Dermis blood vessel endothelial cell (primary cell): ENCODE data around the gene MRRF. TPM values are rescaled to one million over a fixed set of nuclear protein-coding genes. Genes with fewer than 3 reads are reported as not detected.

Source experiments
- DNase-seq: peaks from one replicate; pipeline ENCODE4 v3.0.0; 2010
- total RNA-seq: library from RNA; depleted of rRNA; stranded (reverse); fragments of >200 nt; gene quantifications from 2 replicates; pipeline ENCODE4 v1.2.3, GENCODE V29; 2014

Gene MRRF
- total RNA-seq, 1 donor from 2014 or later: 45.1 TPM

DNA sequence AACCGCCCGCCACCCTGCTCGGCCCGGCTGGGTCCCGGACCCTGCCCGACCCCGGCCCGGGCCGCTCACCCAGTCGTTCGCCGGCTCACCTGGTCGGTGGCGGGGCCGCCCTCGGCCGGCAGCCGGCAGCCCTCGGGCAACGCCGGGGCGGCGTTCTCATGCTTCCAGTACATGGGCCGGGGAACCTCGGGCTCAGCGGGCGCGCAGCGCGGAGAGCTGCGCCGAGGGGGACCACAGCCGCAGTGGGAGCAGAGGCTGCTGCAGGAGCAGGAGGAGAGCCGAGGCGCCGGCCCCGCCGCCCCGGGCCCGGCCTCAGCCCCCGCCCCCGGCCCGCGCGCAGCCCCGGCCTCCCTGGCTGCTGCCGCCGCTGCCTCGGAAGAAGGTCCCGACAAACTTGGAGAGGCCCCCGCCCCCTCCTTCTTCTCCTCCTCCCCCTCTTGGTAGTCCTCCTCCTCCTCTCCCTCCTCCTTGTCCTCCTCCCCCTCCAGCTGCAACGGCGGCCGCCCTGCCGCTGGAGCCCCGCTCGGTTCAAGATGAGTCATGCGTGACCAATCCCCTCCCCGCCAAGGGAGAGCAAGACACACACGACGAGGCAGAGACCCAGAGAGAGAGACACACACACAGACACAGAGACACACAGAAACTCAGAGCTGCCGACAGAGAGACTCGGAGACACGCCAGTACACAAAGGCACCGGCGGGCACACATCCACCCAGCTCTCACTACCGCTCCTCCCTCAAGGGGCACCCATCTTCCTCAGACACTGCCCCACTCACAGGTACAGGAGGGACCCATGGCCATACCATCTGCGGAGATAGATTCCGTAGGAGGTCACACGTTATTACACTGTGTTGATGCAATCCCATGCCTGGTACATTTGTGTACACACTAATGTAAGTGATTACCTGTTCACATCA is 35.9 kb upstream of the MRRF start, which contains the start of gene LHX6:
LHX6 (minus strand) TSS at position 390 of the 917 bp plus-strand sequence; CDS start at position 173, 217 bp downstream.
- DNase-seq: peak; percentile 76

DNA sequence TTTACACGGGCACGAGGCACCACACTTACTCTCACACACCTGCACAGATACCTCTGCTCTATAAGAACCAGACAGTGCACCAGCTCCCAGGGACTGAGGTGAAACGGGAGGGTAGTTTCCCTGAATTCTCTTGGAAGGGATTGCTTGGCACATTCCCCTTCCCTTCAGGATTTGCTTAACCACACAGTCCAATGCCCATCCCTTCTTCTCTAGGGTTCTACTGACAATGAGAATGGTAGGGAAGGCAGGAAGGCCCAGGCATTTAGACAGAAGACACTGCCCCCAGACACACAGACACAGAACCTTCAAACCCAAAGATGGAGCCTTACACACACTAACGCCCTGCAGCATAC is 35.2 kb upstream of the MRRF start:
- no peak for DNase-seq

DNA sequence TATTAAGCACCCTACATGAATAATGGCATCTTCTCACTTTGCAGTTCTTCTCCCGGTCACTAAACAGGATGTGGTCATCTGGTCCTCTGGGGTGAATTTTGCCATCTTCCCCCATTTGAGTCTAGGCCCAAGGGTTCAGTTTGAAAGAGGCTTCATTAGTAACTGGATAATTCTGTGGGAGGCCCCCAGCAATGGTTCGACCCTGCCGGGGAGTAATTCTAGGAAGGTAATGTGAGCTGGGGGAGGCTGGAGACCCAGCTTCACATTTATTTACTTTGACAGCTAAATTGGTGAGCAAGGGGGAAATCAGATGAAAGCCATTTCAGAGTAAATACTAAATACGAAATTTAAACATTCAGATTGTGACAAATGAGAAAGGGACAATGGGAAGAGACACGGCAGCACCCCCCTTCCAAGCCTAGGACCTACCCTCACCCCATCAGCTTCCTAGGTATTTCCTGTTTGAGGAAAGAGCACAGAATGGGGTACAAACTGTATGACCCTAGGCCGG is 31.8 kb upstream of the MRRF start:
- DNase-seq: no peak

DNA sequence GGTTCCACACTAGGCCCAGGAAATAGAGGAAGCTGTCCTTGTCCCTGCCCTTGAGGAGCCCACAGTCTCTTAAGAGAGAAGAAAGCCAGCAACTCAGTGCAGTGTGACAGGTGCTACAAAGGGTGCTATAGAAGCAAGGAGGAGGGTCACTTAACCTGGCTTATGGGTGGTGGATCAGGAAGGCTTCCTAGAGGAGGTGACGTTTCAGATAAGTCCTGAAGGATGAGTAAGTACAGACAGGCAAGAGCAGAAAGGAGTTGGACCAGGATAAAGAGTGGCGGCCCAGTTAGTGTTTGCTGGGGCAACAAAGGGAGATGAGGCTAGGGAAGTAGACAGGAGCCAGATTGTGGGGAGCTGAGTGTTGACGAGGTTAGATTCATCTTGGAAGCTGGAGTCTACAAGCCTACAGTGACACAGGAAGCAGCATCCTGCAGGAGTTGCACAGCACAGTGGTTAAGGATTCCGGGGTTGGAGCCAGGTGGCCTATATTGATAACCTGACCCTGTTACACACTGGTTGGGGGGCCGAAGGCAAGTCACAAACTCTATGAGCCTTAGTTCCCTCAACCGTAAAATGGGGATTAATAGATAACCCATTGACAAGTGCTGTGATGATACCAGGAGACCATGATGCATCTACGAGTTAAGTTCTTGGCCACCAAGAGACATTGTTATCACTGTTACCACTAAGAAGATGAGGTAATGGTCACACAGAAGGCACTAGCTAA is 30.5 kb upstream of the MRRF start:
- DNase-seq: no peak

DNA sequence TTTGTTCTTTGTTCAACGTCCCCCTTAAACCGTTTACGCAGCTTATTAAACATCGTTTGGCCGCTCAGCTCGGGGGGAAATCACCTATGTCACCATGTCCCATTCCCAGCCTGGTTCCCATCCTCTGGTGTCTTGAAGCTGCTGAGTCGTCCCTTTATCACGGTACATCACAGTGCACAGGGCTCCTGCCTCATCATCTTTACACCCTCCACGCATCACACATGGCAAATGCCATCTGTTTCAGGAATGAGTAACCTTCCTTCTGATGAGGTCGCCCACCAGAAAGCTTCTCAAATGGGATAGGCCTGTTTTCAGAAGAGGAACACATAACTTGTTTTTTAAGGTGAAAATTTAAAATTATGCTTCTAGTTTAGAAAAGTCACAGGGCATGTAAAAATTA is 28.0 kb upstream of the MRRF start:
- DNase-seq: no peak

DNA sequence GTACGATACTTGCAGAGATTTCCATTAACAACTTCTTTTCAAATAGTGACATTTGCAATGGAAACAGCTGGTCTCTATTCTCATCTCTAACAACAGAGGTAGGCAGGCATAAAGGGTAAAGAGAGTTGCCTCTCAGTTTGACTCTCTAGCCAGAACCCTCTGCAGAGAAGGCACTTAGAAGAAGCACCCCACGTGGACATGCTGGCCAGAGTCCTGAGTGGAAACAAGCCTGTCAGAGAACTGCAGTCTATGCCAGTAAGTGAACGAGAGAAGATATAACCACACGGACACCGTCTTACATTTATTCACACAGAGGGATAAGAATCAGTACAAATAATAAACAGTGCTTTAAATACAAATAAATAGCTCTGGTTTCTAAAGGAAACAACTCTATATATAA is 25.0 kb upstream of the MRRF start:
- no peak for DNase-seq

DNA sequence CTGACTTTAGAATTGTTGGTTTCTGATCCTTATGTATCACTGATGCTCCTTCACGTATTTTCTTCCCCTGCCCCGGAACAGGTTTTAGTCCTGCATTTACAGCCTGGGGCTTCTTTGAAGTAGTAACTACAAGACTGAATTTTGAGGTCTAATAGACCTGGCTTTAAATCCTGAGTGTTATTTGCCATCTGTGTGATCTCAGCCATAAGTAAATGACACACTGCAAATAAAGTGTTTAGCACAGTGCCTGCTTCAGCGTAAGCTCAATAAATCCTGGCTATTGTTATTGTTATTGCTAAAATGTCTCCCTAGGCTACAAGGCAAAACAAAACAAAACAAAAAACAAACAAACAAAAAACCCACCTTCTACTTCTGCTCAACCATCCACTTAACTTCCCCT is 20.3 kb upstream of the MRRF start:
- no peak for DNase-seq

DNA sequence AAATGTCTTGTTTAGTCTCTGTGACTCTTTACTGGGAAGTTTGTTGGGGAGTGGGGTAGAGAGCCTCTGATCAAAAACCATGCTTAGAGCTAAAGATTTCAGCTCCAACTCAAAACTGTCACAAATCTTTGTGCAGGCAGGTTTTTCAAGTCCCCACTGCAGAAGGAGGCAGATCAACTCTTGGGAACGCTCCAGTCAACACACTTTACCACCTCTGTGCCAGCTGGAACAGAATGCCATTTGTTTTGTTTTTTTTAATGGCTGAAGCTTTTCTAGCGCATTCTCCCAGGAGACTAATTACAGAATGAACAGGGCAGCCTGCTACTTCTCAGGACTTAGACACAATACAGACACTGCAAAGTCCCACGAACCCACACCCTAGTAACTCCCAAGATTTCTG is 18.0 kb upstream of the MRRF start:
- DNase-seq: no peak

DNA sequence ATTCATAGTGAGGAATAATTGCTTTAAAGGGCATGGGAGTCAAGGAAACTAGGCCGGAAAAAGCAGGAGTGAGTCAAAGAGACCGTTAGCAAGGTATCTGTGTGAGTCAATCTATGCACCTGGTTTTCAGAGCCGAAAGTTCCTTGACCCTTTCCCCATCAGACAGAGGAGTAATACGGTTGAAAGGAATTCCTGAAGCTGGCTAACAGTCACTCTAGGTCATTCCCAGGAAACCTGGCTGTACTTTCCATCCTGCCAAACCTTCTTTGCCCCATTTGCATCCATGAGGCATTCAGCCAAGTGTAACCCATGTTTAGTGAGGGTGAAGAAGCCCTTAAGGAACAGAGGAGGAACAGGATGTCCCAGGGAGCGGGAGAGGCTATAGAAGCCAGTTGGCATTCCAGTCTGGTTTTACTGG is 16.2 kb upstream of the MRRF start:
- peak; percentile 96 for DNase-seq

DNA sequence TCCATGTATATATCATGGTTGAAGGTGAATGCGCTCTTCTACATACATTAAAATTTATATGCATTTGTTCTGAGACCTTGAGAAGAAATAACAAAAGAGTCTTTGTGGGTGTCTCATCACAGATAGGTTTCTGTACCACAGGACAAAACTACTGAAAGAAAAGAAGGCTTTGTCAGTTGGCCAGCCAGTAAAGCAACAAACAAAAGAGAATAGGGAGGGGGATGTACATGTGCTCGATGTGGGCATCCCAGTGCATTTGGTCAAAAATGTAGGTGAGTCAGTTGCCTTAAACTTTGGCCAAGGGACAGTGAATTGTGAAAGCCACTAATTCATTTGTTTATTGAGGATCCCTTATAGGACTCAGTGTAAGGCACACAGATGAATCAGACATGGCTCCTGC is 13.3 kb upstream of the MRRF start:
- DNase-seq: no peak

DNA sequence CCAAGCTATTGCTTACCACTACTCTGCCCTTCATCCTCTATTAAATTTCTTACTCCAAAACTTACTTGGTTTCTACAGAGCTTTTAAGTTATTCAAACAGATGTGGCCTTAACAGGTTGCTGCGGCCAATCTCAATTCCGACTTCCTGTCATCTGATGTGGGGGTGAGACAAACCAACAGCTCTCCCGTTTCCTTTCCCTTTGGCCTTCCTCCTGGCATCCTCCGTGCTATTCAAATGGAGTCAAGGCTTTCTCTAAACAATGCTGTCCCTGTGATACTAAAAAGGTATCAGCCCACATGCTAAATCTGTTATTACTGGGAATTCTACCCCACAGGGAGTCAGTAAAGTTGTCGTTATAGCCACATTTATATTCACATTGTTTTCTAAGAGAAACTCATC is 11.9 kb upstream of the MRRF start:
- peak; percentile 85 for DNase-seq

DNA sequence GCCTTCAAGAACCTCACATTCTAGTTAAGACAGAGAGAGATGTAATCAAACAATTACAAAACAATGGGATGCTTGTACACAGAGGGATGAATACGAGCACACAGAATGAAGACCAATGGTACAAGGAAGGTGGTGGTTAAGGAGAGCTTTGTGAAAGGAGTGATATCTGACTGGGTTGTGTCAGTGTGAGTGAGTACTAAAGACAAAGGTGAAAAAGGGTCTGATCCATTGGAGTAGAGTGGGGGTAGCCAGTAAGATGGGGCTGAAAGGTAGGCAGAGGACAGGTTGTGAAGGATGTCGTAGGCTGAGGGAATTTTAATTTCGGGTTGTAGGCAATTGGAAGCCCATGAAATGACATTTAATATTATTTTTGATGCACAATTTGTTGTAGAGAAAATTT is 9.9 kb upstream of the MRRF start:
- DNase-seq: peak; percentile 20

DNA sequence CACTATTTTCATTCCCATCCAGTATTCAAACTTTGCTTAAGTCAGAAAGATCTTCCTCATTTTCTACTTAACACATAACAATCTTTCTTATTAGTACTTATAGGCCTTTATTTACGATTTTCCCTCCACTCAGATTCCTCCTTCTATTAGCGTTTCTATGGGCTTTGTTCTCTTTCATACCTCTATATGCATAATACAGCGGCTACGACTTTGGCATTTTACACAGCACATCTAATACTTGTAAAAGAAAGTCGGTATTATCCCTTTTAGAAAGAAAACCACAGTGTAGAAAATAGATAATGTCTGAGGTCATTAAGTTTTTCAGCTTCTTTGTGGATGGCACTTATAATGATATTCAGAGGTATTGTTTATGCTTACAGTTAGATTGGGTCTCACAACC is 8.5 kb upstream of the MRRF start:
- DNase-seq: no peak

DNA sequence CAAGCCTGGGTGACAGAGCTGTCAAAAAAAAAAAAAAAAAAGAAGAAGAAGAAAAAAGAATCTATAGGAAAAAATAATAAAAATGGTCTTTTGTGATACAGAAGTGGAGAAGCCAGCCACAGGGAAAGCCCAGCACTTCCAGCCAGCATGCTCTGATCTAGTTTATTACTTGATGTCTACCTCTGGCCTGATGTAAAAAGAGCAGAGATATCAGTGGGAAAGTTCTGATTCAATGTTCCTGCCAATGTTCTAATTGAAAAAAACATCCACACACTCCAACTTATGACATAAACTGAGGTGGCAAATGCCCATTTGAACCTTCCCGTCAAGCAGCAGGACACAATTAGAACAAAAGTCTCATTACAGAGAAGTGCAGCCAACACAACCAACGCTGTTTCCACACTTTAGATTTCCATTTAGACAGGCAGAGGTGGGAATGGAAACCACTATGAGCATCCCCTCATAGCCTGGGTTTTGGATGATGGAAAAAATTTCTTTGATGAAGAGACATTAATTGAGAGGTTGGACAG is 5.7 kb upstream of the MRRF start:
- DNase-seq: no peak

DNA sequence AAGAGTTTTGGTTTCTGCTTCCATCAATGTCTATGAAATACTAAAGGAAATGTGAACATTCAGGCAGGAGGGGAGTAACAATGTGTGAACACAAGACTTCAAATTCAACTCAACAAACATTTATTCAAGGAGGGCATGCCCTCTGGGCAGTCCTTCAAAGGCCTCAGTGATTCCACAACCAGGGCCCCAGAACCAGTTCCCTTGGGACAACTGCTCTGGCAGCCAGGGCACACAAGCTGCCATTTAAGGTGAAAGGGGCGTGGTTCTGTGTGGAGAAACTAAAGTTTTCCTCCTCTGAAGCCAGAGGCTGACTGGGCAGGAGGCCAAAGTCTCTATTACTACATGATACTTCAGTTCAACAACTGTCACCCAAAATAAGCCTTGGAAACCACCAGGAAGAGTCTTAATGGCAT is 3.2 kb upstream of the MRRF start:
- DNase-seq: peak; percentile 67

DNA sequence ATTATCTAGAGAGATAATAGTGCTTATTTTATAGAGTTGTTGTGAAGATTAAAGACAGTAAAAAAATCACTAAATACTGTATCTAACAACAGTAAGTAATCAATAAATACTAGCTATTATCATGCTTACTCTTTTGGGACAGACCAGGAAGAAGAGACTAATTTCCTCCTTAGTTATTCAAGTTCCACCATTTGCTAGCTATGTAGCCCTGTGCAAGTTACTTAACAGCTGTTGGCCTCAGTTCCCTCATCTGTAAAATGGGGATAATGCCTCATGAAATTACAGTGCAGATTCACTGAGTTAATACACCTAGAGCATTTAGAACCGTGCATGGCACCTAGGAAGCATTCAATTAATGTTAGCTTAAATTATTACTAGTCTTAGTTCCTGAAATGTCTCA is 2.6 kb upstream of the MRRF start:
- DNase-seq: no peak

DNA sequence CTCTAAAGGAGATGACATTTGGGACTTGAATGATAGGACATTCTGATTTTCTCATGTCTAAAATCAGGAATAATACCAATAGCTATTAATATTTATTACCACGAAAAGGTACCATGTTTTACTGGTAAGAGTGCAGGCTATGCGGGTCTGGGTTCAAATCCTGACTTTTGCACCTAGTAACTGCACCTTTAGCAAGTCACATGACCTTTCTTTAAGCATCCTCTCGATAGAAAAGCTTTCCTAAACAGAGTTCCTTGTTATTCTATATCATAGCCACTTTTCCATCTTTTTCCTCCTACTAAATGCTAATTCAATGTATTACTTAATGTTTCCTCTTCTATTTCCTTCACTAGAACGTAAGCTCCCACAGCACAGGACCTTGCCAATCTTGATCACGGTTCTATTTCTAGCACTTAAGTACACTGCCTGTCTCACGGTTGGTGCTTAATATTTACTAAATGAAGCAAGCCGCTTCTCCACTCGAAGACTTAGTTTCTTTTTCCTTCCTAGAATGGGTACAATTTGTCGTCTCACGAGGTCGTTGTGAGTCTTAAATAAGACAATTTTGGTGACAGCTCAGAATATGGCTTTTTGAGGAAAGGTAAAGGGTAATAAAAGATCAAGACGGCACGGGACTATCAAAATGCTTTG is 858 bp upstream of the MRRF start:
- peak; percentile 73 for DNase-seq

DNA sequence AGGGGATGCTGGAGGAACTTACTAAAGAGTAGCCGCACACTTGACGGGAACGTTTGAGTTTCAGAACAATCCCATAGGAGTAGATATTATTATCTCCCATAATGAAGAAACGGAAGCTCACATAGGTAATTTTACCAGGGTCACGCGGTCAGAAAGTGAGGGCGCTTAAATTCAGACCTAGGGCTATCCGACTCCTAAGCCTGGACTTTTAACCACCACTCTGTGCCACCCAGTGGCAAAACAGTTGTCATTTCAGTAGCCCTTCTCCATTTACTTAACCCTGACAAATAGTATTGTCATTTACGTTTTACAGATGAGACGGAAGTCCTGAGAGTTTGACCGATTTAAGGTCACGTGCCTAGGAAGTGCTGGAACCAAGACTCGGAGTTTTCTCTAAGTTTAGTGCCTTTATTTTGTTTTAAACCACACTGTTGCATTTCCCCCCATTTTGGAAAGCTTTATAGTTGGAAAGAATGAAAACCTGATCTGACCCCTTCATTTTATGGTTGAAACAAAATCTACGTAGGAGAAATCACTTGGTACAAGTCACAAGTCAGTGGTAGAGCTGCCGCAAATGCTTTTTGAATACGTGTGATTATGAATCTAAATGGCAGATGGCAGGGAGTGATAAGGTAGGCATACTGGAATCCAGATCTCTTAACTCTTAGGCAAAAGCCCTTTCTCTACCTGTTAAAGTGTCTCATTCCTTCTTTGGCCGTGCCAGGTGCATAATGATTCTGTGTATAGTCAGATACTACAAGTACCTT is 650 bp downstream of the MRRF start:
- peak; percentile 61 for DNase-seq

DNA sequence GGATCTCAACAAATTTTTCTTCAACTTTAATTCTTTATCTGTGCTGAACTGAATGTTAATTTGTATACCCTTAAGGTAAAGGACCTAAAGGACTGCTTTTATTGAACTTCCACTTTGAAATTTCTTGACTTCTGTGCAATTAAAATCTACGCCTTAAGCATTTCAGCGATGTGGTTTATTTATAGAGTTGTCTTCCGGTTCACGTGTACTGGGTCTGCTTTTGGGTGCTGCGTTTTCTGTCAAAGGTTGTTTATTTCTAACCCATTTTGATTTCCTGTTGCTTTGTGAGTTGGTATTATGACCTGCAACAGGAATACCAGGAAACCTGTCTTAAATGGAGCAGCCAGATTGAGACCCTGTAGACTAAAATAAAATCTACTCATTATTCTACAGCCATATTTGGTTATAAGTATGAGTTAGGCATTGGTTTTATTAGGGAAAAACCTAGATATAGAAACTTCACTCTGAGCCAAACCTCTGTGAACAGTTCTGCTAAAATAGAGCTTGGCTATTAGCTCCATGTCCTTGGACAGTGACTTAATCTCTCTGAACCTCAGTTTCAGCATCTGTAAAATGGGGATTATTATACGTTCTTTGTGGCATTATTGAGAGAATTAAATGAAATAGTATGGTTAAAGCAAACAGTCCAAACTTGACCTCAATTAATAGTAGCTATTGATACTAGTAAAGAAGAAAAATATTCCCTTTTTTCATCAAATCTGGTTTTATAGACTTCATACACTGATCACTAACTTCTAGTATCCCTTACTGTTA is 3.5 kb downstream of the MRRF start:
- no peak for DNase-seq

DNA sequence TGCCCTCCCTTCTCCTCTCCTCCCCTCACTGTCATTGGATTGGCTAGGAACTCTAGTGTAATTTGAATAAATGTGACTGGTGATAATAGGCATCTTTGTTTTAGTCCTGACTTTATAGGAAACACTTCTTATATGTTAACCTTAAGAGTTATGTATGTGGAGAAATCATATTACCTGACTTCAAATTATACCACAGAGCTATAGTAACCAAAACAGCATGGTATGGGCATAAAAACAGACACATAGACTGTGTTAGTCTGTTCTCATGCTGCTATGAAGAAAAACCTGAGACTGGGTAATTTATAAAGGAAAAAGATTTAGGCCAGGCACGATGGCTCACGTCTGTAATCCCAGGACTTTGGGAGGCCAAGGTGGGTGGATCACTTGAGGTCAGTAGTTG is 9.4 kb downstream of the MRRF start:
- no peak for DNase-seq

DNA sequence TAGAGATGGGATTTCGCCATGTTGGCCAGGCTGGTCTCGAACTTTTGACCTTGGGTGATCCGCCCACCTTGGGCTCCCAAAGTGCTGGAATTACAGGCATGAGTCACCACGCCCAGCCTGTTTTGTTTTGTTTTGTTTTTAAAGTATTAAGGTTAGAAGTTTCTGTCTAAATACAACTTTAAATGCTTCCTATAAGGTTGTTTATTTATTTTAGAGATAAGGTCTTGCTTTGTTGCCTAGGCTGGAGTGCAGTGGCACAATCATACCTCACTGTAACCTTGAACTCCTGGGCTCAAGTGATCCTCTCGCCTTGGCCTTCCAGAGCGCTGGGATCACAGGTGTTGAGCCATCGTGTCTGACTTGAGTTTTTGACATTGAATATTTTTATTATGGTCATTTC is 11.4 kb downstream of the MRRF start:
- DNase-seq: no peak
